Measurements from ENCODE around the gene SIK1.
"Not testable (repeated sequence)": the region's sequence is repeated elsewhere in the genome, so short reads cannot be mapped to it uniquely, and the experiment has no call there.

GRCh38 chr21:43414576-43414975, 12.4 kb downstream of the SIK1 start:
- TF ChIP-seq, protein P1, sequence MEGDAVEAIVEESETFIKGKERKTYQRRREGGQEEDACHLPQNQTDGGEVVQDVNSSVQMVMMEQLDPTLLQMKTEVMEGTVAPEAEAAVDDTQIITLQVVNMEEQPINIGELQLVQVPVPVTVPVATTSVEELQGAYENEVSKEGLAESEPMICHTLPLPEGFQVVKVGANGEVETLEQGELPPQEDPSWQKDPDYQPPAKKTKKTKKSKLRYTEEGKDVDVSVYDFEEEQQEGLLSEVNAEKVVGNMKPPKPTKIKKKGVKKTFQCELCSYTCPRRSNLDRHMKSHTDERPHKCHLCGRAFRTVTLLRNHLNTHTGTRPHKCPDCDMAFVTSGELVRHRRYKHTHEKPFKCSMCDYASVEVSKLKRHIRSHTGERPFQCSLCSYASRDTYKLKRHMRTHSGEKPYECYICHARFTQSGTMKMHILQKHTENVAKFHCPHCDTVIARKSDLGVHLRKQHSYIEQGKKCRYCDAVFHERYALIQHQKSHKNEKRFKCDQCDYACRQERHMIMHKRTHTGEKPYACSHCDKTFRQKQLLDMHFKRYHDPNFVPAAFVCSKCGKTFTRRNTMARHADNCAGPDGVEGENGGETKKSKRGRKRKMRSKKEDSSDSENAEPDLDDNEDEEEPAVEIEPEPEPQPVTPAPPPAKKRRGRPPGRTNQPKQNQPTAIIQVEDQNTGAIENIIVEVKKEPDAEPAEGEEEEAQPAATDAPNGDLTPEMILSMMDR (IDR thresholded peaks at IDR 0.05): not testable (repeated sequence)
- TF ChIP-seq POLR2A (IDR thresholded peaks at IDR 0.05): not testable (repeated sequence)
